Calu3 (cell line): ENCODE results near the gene LRRTM3. TPM values are rescaled to one million over a fixed set of nuclear protein-coding genes. Genes with fewer than 3 reads are reported as not detected.

Source experiments
- BruUV-seq: library from RNA; stranded (reverse); fragments of 400-500 nt; replicated peaks from 2 replicates; lab custom pipeline; 2021; lab: Mats Ljungman, UMichigan
- CTCF ChIA-PET: fragments of 300-600 bp; sonication (Branson Sonifier 250); formaldehyde crosslinking; loops from one replicate; lab custom pipeline; 2022; ENCODE audit warnings: antibody characterized with exemption; lab: Charles Lee
- DNase-seq: peaks from one replicate; pipeline ENCODE4 v3.0.0; 2022
- H3K27ac Mint-ChIP-seq: one replicate; pipeline ENCODE4 v1.8.0; 2022; ENCODE audit warnings: mixed read lengths; ENCODE audit not compliant: unreplicated experiment
- H3K27me3 Mint-ChIP-seq: one replicate; pipeline ENCODE4 v1.8.0; 2022; ENCODE audit warnings: mixed read lengths; ENCODE audit not compliant: unreplicated experiment
- H3K36me3 Mint-ChIP-seq: one replicate; pipeline ENCODE4 v1.8.0; 2022; ENCODE audit warnings: mild to moderate bottlenecking, moderate library complexity, mixed read lengths; ENCODE audit not compliant: insufficient read depth, unreplicated experiment
- H3K4me1 Mint-ChIP-seq: one replicate; pipeline ENCODE4 v1.8.0; 2022; ENCODE audit warnings: mild to moderate bottlenecking, low read depth, mixed read lengths; ENCODE audit not compliant: unreplicated experiment
- H3K4me3 Mint-ChIP-seq: one replicate; pipeline ENCODE4 v1.8.0; 2022; ENCODE audit warnings: mild to moderate bottlenecking, low read depth, moderate library complexity, mixed read lengths; ENCODE audit not compliant: unreplicated experiment
- H3K9me3 Mint-ChIP-seq: one replicate; pipeline ENCODE4 v1.8.0; 2022; ENCODE audit warnings: low read depth, mixed read lengths; ENCODE audit not compliant: unreplicated experiment
- CTCF ChIP-seq: fragments of 200-600 bp; IDR thresholded peaks from one replicate; pipeline ENCODE4 v1.8.0; 2022; ENCODE audit warnings: antibody characterized with exemption; ENCODE audit not compliant: unreplicated experiment
- intact Hi-C: fragments of 100-400 bp; cut with micrococcal nuclease; formaldehyde crosslinking; loops from one replicate; pipeline ENCODE4 v1.10.0; 2022; ENCODE audit not compliant: unreplicated experiment
- total RNA-seq: library from RNA; stranded (reverse); gene quantifications from 2 replicates; pipeline ENCODE4 v1.2.3, GENCODE V29; 2022

LRRTM3 gene
- total RNA-seq, 1 experiment from 2014 or later: not detected

GRCh38 chr10:66982053-66982420, 56.2 kb downstream of the LRRTM3 start:
- CTCF ChIA-PET: no interaction called here
- TF ChIP-seq CTCF: no peak
- no peak overlapping the region for H3K27ac Mint-ChIP-seq
- intact Hi-C loops: no loop called here
- no TSS peak for BruUV-seq
- DNase-seq: no peak
- H3K4me1 Mint-ChIP-seq: no peaks in the 10 kb centered on the region
- H3K36me3 Mint-ChIP-seq: no peaks in the 10 kb centered on the region
- no peak overlapping the region for H3K4me3 Mint-ChIP-seq
- no peaks in the 10 kb centered on the region for H3K27me3 Mint-ChIP-seq
- no peaks in the 10 kb centered on the region for H3K9me3 Mint-ChIP-seq

DNA sequence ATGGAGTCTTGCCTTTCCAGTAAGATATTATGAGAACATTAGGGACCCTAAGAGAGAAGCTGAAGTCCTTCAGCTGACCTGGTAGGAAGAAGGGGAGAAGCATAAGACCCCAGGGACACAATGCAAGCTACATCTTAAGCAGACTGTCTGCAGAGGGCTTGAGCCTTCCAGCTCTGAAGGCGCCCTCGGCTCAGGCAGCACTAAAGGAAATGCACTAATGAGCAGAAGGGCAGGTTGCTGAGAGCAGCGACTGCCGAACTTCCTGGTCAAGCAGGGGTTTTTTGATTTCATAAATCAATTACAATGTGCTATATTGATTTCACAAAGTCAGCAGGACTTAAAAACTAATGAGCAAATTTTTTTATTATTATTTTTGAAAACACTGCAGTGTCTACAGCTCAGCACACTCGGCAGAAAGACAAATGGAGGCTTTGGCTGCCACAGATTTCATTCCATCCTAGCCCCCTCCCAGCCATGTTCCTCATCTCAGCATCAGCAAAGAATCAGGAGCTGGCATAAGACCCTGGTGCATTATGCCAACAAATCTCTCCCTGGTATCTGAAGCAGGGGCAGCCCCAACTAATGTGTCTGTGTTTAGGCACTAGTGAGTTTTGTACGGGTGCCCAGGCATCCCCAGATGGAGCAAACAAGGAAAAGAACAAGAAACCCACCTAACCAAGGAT, 57.1 kb downstream of the LRRTM3 start:
- Mint-ChIP-seq H3K4me1 (no peaks in the 10 kb centered on the region), H3K27me3 (no peaks in the 10 kb centered on the region), H3K4me3 (no peak overlapping the region), H3K9me3 (no peaks in the 10 kb centered on the region), H3K36me3 (no peaks in the 10 kb centered on the region), H3K27ac (no peak overlapping the region)
- peak; percentile 12 for DNase-seq
- no TSS peak for BruUV-seq
- CTCF ChIA-PET: interaction anchor here (0.7 kb wide), 1 partner anchor 545 kb away, joined by 3 read pairs; no protein-coding TSS in a partner anchor
- intact Hi-C loops: no loop called here
- TF ChIP-seq CTCF: no peak

- Mint-ChIP-seq H3K9me3 (no peaks in the 10 kb centered on the region), H3K36me3 (no peaks in the 10 kb centered on the region), H3K4me3 (no peak overlapping the region), H3K27ac (no peak overlapping the region), H3K27me3 (no peaks in the 10 kb centered on the region), H3K4me1 (no peaks in the 10 kb centered on the region)
- CTCF ChIA-PET: interaction anchor here (0.7 kb wide), 1 partner anchor 545 kb away, joined by 3 read pairs; no protein-coding TSS in a partner anchor
- BruUV-seq: no TSS peak
- no peak for TF ChIP-seq CTCF
- intact Hi-C loops: no loop called here
- peak; percentile 4 for DNase-seq
These were observed 57.6 kb downstream of the LRRTM3 start for GRCh38 chr10:66983475-66983818.

- CTCF ChIA-PET: no interaction called here
- H3K27me3 Mint-ChIP-seq: no peaks in the 10 kb centered on the region
- TF ChIP-seq CTCF: no peak
- intact Hi-C loops: loop anchor here (10.0 kb wide), 1 partner anchor 165 kb away; no protein-coding TSS in a partner anchor
- H3K27ac Mint-ChIP-seq: no peak overlapping the region
- no peaks in the 10 kb centered on the region for H3K9me3 Mint-ChIP-seq
- BruUV-seq: no TSS peak
- no peaks in the 10 kb centered on the region for H3K36me3 Mint-ChIP-seq
- no peak for DNase-seq
- no peaks in the 10 kb centered on the region for H3K4me1 Mint-ChIP-seq
- H3K4me3 Mint-ChIP-seq: no peak overlapping the region
These were observed 64.5 kb downstream of the LRRTM3 start for GRCh38 chr10:66990143-66990830.
